K562 (cell line): ENCODE data around the gene CCN6. TPM values are rescaled to one million over a fixed set of nuclear protein-coding genes. Genes with fewer than 3 reads are reported as not detected.

Source experiments
- ATAC-seq: fragments of 200-7000 bp; cut with Tn5 transposase; 3 replicates; pipeline ENCODE4 v1.9.1; 2020; ENCODE audit warnings: moderate library complexity
- BruUV-seq: library from RNA; stranded (reverse); fragments of 400-500 nt; replicated peaks from 2 replicates; lab custom pipeline; 2021; lab: Mats Ljungman, UMichigan
- CTCF ChIA-PET: fragments of 300-600 bp; formaldehyde crosslinking; extraction: SDS; loops from one replicate; lab custom pipeline; 2021; ENCODE audit warnings: low intra/inter-chr PET ratio; lab: Yijun Ruan, JAX
- POLR2A ChIA-PET: fragments of 300-600, 350-650 bp; sonication (Branson Sonifier 250); formaldehyde crosslinking; extraction: SDS; loops from one replicate; lab custom pipeline; 2021; ENCODE audit warnings: antibody characterized with exemption, inconsistent platforms; lab: Yijun Ruan, JAX
- DNase-seq, 4 experiments: peaks; one replicate each; pipeline versions ENCODE4 v3.0.0 to v3.0.0-alpha.2; 2011 to 2018; ENCODE audit warnings: low spot score in 3 of 4, mixed read lengths in 3 of 4; ENCODE audit errors: extremely low read depth in 1 of 4
- FAIRE-seq: peaks from 2 replicates; lab custom pipeline; 2011; peaks lifted over from hg19 to GRCh38; lab: Jason Lieb, UNC
- H2AFZ ChIP-seq: 2 replicates; pipeline ENCODE4 v1.6.0; 2011; ENCODE audit warnings: low read depth, low read length, control low read depth, inconsistent platforms
- H3K27ac ChIP-seq: fragments of 200-600 bp; 3 replicates; pipeline ENCODE4 v1.8.0; 2011; ENCODE audit warnings: low read depth, mild to moderate bottlenecking, control low read depth, inconsistent platforms, low read length, moderate library complexity, mixed read lengths; ENCODE audit errors: extremely low read depth
- H3K27me3 ChIP-seq, 2 experiments: fragments of 300-600 bp in 1 of 2; 2 replicates in 1 of 2; 3 replicates in 1 of 2; pipeline versions ENCODE4 v1.6.0 to v1.8.0; 2011; ENCODE audit warnings: inconsistent platforms in 2 of 2, low read length in 2 of 2, mild to moderate bottlenecking in 1 of 2, mixed read lengths in 1 of 2, moderate library complexity in 1 of 2; ENCODE audit not compliant: control insufficient read depth in 2 of 2, insufficient read depth in 2 of 2
- H3K36me3 ChIP-seq: fragments of 300-600 bp; 3 replicates; pipeline ENCODE4 v1.8.0; 2011; ENCODE audit warnings: mild to moderate bottlenecking, low read length, inconsistent platforms; ENCODE audit not compliant: control insufficient read depth, insufficient read depth
- H3K4me1 ChIP-seq, 2 experiments: fragments of 200-600 bp in 1 of 2; replicated peaks in 1 of 2; 2 replicates in 1 of 2; 3 replicates in 1 of 2; pipeline versions ENCODE4 v1.5.1 to v1.8.0; 2011; ENCODE audit warnings: inconsistent platforms in 2 of 2, low read length in 2 of 2, mild to moderate bottlenecking in 1 of 2, mixed read lengths in 1 of 2, moderate library complexity in 1 of 2; ENCODE audit not compliant: control insufficient read depth in 2 of 2, insufficient read depth in 2 of 2
- H3K4me2 ChIP-seq: 2 replicates; pipeline ENCODE4 v1.6.1; 2011; ENCODE audit warnings: low read length, control low read depth, inconsistent platforms, mixed read lengths; ENCODE audit not compliant: insufficient read depth
- H3K4me3 ChIP-seq: fragments of 200-600 bp; sonication (generic), shearing (Covaris generic); 2 replicates; pipeline ENCODE4 v1.5.1; 2016; ENCODE audit warnings: control low read depth, inconsistent platforms
- H3K79me2 ChIP-seq: fragments of 200-600 bp; 3 replicates; pipeline ENCODE4 v1.8.0; 2011; ENCODE audit warnings: low read length, inconsistent platforms; ENCODE audit not compliant: control insufficient read depth, insufficient read depth
- H3K9ac ChIP-seq, 2 experiments: 2 replicates each; pipeline versions ENCODE4 v1.6.0 to v1.6.1; 2011; ENCODE audit warnings: low read depth in 2 of 2, low read length in 2 of 2, control low read depth in 1 of 2, inconsistent platforms in 1 of 2, mild to moderate bottlenecking in 1 of 2, mixed read lengths in 1 of 2; ENCODE audit not compliant: insufficient read depth in 1 of 2
- H3K9me1 ChIP-seq: one replicate; pipeline ENCODE4 v1.6.0; 2011; ENCODE audit warnings: inconsistent platforms, mild to moderate bottlenecking, low read length, moderate library complexity; ENCODE audit not compliant: control insufficient read depth, insufficient read depth
- H3K9me3 ChIP-seq: replicated peaks from 2 replicates; pipeline ENCODE4 v1.5.1; 2011; ENCODE audit warnings: low read depth, low read length, inconsistent platforms; ENCODE audit not compliant: control insufficient read depth, insufficient read depth
- H4K20me1 ChIP-seq: replicated peaks from 2 replicates; pipeline ENCODE4 v1.6.1; 2011; ENCODE audit warnings: low read length, inconsistent platforms, mixed read lengths; ENCODE audit not compliant: control insufficient read depth, insufficient read depth
- ATF4 ChIP-seq: fragments of 450-650 bp; formaldehyde crosslinking; IDR thresholded peaks from 2 replicates; pipeline ENCODE4 v1.4.0; 2022; ENCODE audit warnings: mild to moderate bottlenecking, moderate library complexity
- BRD9 ChIP-seq: fragments of 450-650 bp; IDR thresholded peaks from 2 replicates; pipeline ENCODE4 v1.6.1; 2018; ENCODE audit warnings: low read depth; ENCODE audit not compliant: partially characterized antibody
- DNMT1 ChIP-seq: fragments of 450-650 bp; IDR thresholded peaks from 2 replicates; pipeline ENCODE4 v1.6.1; 2016; ENCODE audit warnings: antibody characterized with exemption, mild to moderate bottlenecking
- EP400 ChIP-seq: fragments of 450-650 bp; IDR thresholded peaks from 2 replicates; pipeline ENCODE4 v1.6.1; 2017; ENCODE audit warnings: antibody characterized with exemption, mild to moderate bottlenecking, moderate library complexity
- EZH2 ChIP-seq: IDR thresholded peaks from 2 replicates; pipeline ENCODE4 v1.6.1; 2012; ENCODE audit warnings: low read depth, mild to moderate bottlenecking, inconsistent platforms, low read length, borderline replicate concordance
- FOSL1 ChIP-seq: fragments of 200-800 bp; sonication (Bioruptor generic); conservative IDR thresholded peaks from 2 replicates; pipeline ENCODE4 v1.6.1; 2016; ENCODE audit warnings: missing genetic modification characterization, missing compliant biosample characterization
- FOXA1 ChIP-seq: fragments of 450-650 bp; IDR thresholded peaks from 2 replicates; pipeline ENCODE4 v1.6.1; 2016; ENCODE audit warnings: mild to moderate bottlenecking, borderline replicate concordance
- KLF1 ChIP-seq: fragments of 450-650 bp; IDR thresholded peaks from 2 replicates; pipeline ENCODE4 v1.6.1; 2016; ENCODE audit warnings: missing genetic modification characterization, missing compliant biosample characterization
- NFIX ChIP-seq: fragments of 250-450 bp; sonication (Bioruptor Pico); IDR thresholded peaks from 2 replicates; pipeline ENCODE4 v1.4.0; 2020; ENCODE audit warnings: low read depth, mild to moderate bottlenecking, moderate library complexity
- POU5F1 ChIP-seq: fragments of 150-350 bp; IDR thresholded peaks from 2 replicates; pipeline ENCODE4 v1.6.1; 2014; ENCODE audit warnings: borderline replicate concordance, low read length, low read depth, mild to moderate bottlenecking; ENCODE audit not compliant: partially characterized antibody
- TBL1XR1 ChIP-seq, 2 experiments: IDR thresholded peaks; 2 replicates each; pipeline ENCODE4 v1.6.1; 2012; ENCODE audit warnings: improper control_type of control experiment in 2 of 2, low read length in 2 of 2, mild to moderate bottlenecking in 1 of 2
- ZBTB1 ChIP-seq: sonication (generic); formaldehyde crosslinking; IDR thresholded peaks from 2 replicates; pipeline ENCODE4 v1.8.1; 2023; ENCODE audit warnings: missing genetic modification reagents, low read depth, mild to moderate bottlenecking, borderline replicate concordance
- ZFP91 ChIP-seq: sonication (generic); formaldehyde crosslinking; IDR thresholded peaks from 2 replicates; pipeline ENCODE4 v1.8.0; 2022; ENCODE audit warnings: mild to moderate bottlenecking, missing genetic modification reagents
- ZNF445 ChIP-seq: fragments of 250-450 bp; sonication (Bioruptor Pico); IDR thresholded peaks from 2 replicates; pipeline ENCODE4 v1.4.0; 2020; ENCODE audit warnings: low read depth, mild to moderate bottlenecking, moderate library complexity
- WGBS: fragments of 100-300 bp; shearing (Covaris generic); methylation state at CpG from one replicate; pipeline ENCODE4 v1.1.6; 2016; ENCODE audit warnings: low coverage, mixed read lengths; ENCODE audit not compliant: insufficient coverage; ENCODE audit errors: missing lambda C conversion rate; 5-methylcytosine and 5-hydroxymethylcytosine counted together
- in situ Hi-C: fragments of 300-500 bp; cut with MboI; formaldehyde crosslinking; loops from 4 replicates; pipeline ENCODE4 v1.15.0; 2018; ENCODE audit warnings: inconsistent platforms, mixed read lengths
- intact Hi-C: fragments of 100-400 bp; cut with micrococcal nuclease; formaldehyde crosslinking; loops from 2 replicates; pipeline ENCODE4 v1.14.2; 2022
- polyA plus RNA-seq, 8 experiments: library from polyadenylated mRNA; depleted of rRNA in 4 of 8; stranded (reverse) in 5 of 8; unstranded in 3 of 8; fragments of >200 nt; fragmentation: Nextera tagmentation in 2 of 8; fragmentation: Illumina TruSeq in 1 of 8; extraction: Ambion mirVana in 2 of 8; extraction: Trizol in 1 of 8; gene quantifications; 2 replicates each; pipeline versions ENCODE4 v1.2.1 to v1.2.3, GENCODE V29; 2011 to 2014; ENCODE audit warnings: inconsistent platforms in 1 of 8, missing spikeins in 1 of 8
- total RNA-seq, 7 experiments: library from RNA; depleted of rRNA in 6 of 7; stranded (reverse); fragments of >200 nt in 6 of 7; fragmentation: Illumina TruSeq in 2 of 7; extraction: Trizol in 2 of 7; gene quantifications; 2 replicates each; pipeline versions ENCODE4 v1.2.1 to v1.2.3, GENCODE V29; 2011 to 2021; ENCODE audit warnings: low replicate concordance in 1 of 7
- TF ChIP-seq, protein P1 (sequence below): sonication (generic); formaldehyde crosslinking; IDR thresholded peaks from 2 replicates; pipeline ENCODE4 v1.8.1; 2023; ENCODE audit warnings: missing genetic modification reagents, mild to moderate bottlenecking, borderline replicate concordance

Gene CCN6
- total and polyA plus RNA-seq, 9 of the 15 experiments (the other 6 are each of a cell fraction or from before 2014, with no cell fraction given), result 0.04 to 0.62 (median 0.21) TPM; not detected in 2

- no peak for DNase-seq
- no peak for FAIRE-seq
- 3% methylated on average over 7 of the region's 7 CpGs for WGBS
- no peaks in the 10 kb centered on the region for H3K36me3 ChIP-seq
- H4K20me1 ChIP-seq, result no peaks in the 10 kb centered on the region
- H3K27ac ChIP-seq, result no peak overlapping the region
- BruUV-seq, result no TSS peak
- no peaks in the 10 kb centered on the region for H3K79me2 ChIP-seq
- no peaks in the 10 kb centered on the region for H3K9me3 ChIP-seq
- H3K9ac ChIP-seq, result no peak overlapping the region
- ChIA-PET POLR2A (interaction anchor here (0.6 to 2.0 kb wide), 2 partner anchors 10 to 15 kb away, joined by 3 to 5 read pairs; no protein-coding TSS in a partner anchor), CTCF (no interaction called here)
- no peak for ATAC-seq
- peaks cover 20 to 23% of the 10 kb centered on the region in 2 experiments; a peak in 4 of 5 replicates for H3K27me3 ChIP-seq
- no peaks in the 10 kb centered on the region for H3K4me1 ChIP-seq
- no peak overlapping the region for H3K4me2 ChIP-seq
- H3K9me1 ChIP-seq, result no peaks in the 10 kb centered on the region
- in situ Hi-C loops, result no loop called here
- intact Hi-C loops, result no loop called here
- no peak overlapping the region for H3K4me3 ChIP-seq
- H2AFZ ChIP-seq, result no peak overlapping the region
- TF ChIP-seq ATF4 (CRISPR knock-in tag), result no peak
- no peak for TF ChIP-seq ZFP91
- TF ChIP-seq ZBTB1, result no peak
- no peak for TF ChIP-seq DNMT1
- TF ChIP-seq FOSL1 (tag), result no peak
- TF ChIP-seq BRD9, result no peak
- TF ChIP-seq ZNF445 (CRISPR knock-in tag), result no peak
- TF ChIP-seq NFIX, result no peak
- TF ChIP-seq EP400, result no peak
- no peak for TF ChIP-seq FOXA1
- TF ChIP-seq EZH2, result no peak
- TF ChIP-seq TBL1XR1 (IDR thresholded peaks at IDR 0.05; ENCODE audit: low read length in 2 of 2), result no peak
- TF ChIP-seq KLF1 (tag), result no peak
- TF ChIP-seq POU5F1, result no peak
- TF ChIP-seq, protein P1, sequence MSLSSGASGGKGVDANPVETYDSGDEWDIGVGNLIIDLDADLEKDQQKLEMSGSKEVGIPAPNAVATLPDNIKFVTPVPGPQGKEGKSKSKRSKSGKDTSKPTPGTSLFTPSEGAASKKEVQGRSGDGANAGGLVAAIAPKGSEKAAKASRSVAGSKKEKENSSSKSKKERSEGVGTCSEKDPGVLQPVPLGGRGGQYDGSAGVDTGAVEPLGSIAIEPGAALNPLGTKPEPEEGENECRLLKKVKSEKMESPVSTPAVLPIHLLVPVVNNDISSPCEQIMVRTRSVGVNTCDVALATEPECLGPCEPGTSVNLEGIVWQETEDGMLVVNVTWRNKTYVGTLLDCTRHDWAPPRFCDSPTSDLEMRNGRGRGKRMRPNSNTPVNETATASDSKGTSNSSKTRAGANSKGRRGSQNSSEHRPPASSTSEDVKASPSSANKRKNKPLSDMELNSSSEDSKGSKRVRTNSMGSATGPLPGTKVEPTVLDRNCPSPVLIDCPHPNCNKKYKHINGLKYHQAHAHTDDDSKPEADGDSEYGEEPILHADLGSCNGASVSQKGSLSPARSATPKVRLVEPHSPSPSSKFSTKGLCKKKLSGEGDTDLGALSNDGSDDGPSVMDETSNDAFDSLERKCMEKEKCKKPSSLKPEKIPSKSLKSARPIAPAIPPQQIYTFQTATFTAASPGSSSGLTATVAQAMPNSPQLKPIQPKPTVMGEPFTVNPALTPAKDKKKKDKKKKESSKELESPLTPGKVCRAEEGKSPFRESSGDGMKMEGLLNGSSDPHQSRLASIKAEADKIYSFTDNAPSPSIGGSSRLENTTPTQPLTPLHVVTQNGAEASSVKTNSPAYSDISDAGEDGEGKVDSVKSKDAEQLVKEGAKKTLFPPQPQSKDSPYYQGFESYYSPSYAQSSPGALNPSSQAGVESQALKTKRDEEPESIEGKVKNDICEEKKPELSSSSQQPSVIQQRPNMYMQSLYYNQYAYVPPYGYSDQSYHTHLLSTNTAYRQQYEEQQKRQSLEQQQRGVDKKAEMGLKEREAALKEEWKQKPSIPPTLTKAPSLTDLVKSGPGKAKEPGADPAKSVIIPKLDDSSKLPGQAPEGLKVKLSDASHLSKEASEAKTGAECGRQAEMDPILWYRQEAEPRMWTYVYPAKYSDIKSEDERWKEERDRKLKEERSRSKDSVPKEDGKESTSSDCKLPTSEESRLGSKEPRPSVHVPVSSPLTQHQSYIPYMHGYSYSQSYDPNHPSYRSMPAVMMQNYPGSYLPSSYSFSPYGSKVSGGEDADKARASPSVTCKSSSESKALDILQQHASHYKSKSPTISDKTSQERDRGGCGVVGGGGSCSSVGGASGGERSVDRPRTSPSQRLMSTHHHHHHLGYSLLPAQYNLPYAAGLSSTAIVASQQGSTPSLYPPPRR, result no peak
These were observed 36.0 kb upstream of the CCN6 start for GRCh38 chr6:112017760-112018537.
